ENCODE results near the gene HADH.
"Not testable (repeated sequence)": the region's sequence is repeated elsewhere in the genome, so short reads cannot be mapped to it uniquely, and the experiment has no call there.

Gene HADH
- 16.1 to 26.1 (median 20.9) reads per million in 4 experiments for total RNA-seq

GRCh38 chr4:107989537-107990386 is at the start of gene HADH:
Gene HADH, plus strand, starts transcription at chr4:107989889. Its CDS starts 44 bp downstream, at chr4:107989933.
- peak; percentile 90 for DNase-seq

DNA sequence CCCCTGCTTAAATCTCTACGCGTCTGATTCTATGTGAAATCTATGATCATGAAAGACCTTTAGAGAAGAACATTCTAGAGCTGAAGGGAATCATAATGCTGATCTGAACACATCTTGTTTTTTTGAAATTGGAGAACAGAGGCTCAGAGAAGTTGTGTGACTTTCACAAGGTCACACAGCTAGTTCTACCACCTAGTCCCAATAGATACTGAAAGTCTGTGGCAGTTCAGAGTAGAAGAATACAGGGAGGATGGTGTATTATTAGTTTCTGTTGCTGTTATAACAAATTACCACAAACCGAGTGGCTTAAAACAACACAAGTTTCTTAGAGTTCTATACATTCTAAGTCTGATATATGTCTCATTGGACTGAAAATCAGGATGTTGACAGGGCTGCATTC is 43.9 kb upstream of the HADH start:
- DNase-seq, result no peak

GRCh38 chr4:107950746-107951540 is 38.7 kb upstream of the HADH start:
- DNase-seq, result no peak

DNA sequence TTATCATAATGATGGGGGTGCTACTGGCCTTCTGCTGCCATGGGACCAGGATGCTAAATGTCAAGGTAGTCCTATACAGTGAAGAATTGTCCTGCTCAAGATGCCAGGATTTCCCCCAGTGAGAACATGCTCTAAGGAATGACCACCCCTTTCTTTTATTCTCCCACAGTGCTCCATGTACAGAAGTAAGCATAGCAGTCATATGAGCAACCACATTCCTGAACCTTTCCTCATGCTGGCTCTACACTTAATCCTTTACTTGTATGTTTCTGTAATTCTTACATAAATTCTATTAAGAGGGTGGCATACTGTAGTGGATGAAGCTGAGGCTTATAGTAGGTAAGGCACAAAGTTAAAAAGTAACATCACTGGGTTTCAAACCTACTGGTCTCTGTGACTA is 38.1 kb upstream of the HADH start:
- no peak for DNase-seq

- no peak for DNase-seq
Observed at GRCh38 chr4:107956011-107956410, 33.7 kb upstream of the HADH start.

DNA sequence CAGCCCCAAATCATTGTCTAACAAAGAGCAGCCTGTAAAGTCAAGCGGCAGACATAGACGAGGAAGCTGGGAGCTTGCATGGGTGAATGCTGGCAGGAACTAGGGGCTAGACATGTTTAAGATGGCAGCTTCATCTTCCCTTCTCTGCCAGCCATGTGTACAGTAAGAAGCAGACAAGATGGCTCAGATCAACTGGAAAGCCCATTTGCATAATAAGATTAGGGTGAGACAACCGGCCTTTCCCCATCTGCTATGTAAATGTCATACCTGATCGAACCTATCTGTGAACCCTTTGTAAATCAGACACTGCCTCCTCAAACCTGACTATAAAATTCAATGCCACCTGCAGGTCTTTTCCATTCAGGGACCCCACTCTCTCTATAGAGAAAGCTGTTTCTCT is 22.8 kb upstream of the HADH start:
- DNase-seq, result no peak

DNA sequence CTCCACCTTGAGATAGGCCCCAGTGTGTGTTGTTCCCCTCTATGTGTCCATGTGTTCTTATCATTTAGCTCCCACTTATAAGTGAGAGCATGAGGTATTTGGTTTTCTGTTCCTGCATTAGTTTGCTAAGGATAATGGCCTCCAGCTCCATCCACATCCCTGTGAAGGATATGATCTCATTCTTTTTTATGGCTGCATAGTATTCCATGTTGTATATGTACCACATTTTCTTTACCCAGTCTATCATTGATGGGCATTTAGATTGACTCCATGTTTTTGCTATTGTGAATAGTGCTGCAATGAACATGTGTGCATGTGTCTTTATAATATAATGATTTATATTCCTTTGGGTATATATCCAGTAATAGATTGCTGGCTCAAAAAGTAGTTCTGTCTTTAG is 22.2 kb upstream of the HADH start:
- DNase-seq, result not testable (repeated sequence)

GRCh38 chr4:107967921-107968320 is 21.8 kb upstream of the HADH start:
- DNase-seq, result not testable (repeated sequence)

GRCh38 chr4:107970063-107970798 is 19.5 kb upstream of the HADH start:
- no peak for DNase-seq

- no peak for DNase-seq
Observed at GRCh38 chr4:107972605-107973004, 17.1 kb upstream of the HADH start.

- DNase-seq, result no peak
Observed at GRCh38 chr4:107974523-107974922, 15.2 kb upstream of the HADH start.

DNA sequence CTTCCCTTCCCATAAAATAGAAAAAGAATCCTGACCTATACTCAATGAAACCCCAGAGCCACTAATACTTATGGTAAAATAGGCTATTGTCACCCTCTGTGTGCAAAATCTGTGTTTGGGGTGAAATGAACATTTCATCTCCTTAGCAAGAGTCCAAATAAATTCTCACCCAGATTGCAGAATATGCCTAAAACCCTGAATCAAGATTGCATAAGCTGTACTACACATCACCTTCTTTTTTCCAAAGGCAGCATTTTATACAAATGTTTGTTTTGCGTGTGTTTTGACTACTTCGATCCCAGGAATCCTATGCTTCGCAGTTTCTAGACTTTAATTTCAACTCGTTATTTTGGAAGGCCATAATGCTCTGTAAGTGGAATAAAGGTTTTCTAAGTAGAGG is 12.2 kb upstream of the HADH start:
- no peak for DNase-seq

DNA sequence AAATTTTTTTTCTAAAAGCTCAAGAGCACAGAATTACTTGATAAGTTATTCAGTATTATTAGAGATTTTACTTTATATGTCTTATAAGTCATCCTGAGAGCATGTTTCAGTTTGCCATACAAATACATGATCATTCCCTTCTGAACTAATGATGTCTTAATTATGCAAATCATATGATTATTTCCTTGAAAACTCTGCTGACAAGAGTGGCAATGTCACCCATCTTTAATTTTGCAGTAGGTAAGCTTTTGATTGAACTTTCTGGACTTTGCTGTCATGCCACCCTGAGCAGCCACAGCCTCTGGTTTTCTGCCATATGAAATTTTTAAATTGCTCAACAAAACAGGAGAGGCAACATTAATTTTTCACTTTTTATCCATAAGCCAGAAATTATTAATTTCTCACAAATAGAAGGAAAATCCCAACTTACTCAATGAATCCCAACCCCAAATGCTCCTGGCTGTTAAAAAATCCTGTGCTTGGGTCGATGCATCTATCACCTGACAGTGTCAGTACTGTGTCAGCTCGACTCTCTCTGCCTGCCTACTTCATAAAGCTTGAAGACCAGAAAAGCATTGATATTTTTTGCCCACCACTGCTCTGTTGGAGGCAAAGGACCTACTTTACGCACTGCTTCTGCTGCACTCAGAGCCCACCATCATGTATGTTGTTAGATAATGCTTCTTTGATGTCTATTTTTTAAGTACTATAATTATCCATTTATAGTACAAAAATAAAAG is 11.6 kb upstream of the HADH start:
- no peak for DNase-seq

- DNase-seq, result no peak
Observed at GRCh38 chr4:107978716-107979451, 10.8 kb upstream of the HADH start.

GRCh38 chr4:107987916-107988762 is 1.6 kb upstream of the HADH start:
- no peak for DNase-seq

DNA sequence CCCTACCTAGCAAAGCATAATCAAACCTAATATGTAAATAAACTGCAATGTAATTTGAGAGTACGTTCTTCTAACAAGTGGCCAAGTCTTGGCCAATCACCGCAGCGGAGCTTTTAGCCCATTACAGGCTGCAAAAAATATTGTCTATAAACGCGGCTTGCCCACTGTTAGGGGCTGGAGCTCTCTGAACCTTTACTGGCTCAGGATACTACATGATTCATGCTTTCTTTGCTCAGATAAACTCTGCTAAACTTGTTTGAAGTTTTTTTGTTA is 990 bp upstream of the HADH start:
- no peak for DNase-seq

- DNase-seq, result no peak
Observed at GRCh38 chr4:107989162-107989536, 540 bp upstream of the HADH start.

- no peak for DNase-seq
Observed at GRCh38 chr4:107991945-107992630, 2.4 kb downstream of the HADH start.

DNA sequence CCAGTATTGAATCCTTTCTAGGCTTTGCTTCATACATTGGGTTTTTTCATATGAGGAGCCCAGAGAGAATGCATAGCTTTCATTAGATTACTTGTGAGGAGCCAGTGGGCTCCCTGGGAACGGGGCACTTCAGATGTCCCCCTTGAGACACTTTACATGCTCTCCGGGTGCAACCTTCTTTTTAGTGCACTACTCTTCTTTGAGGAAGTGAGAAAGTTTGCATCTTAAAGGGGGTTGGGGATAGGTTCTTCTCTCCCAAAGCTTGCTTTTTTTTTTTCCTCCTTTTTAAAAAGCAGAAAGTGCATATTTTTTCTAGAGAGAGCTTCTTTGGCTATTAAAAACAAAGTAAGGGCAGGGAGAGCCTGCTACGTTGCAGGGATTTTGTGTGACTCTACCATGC is 4.3 kb downstream of the HADH start:
- no peak for DNase-seq

- no peak for DNase-seq
Observed at GRCh38 chr4:107994894-107995293, 5.2 kb downstream of the HADH start.

Data from effector CD8-positive, alpha-beta T cell (primary cell).